AG20443 (cell line): ENCODE results near the gene MYADM.

Source experiments
- DNase-seq: peaks from one replicate; pipeline ENCODE4 v3.0.0; 2012; ENCODE audit warnings: low spot score, mixed read lengths

MYADM gene

GRCh38 chr19:53915000-53915399 is 47.3 kb downstream of the MYADM start:
- DNase-seq: no peak

DNA sequence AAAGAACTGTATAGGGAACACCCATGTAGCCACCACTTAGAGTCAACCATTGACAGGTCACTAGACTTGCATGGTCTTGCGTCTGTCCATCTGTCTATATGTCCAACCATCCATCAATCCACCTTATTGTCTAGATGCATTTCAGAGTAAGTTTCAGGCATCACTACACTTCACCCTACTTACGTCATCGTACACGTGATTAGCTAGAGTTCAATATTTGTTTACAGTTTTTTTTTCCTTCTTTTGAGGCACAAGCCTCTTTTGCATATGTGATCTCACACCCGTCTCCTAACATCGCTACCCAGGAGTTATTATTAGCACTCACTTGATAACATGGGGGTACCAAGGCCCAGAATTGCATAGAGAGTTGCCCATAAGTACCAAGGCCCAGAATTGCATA is 48.3 kb downstream of the MYADM start:
- no peak for DNase-seq

GRCh38 chr19:53917356-53917755 is 49.7 kb downstream of the MYADM start:
- DNase-seq: no peak
